ENCODE measurements around the gene UNC93B1. TPM values are rescaled to one million over a fixed set of nuclear protein-coding genes. Genes with fewer than 3 reads are reported as not detected.

The UNC93B1 gene
- total and polyA plus RNA-seq, 2 of the 8 experiments (the other 6 are each of a cell fraction or from before 2014, with no cell fraction given), result 18.9 to 34.3 TPM

DNA sequence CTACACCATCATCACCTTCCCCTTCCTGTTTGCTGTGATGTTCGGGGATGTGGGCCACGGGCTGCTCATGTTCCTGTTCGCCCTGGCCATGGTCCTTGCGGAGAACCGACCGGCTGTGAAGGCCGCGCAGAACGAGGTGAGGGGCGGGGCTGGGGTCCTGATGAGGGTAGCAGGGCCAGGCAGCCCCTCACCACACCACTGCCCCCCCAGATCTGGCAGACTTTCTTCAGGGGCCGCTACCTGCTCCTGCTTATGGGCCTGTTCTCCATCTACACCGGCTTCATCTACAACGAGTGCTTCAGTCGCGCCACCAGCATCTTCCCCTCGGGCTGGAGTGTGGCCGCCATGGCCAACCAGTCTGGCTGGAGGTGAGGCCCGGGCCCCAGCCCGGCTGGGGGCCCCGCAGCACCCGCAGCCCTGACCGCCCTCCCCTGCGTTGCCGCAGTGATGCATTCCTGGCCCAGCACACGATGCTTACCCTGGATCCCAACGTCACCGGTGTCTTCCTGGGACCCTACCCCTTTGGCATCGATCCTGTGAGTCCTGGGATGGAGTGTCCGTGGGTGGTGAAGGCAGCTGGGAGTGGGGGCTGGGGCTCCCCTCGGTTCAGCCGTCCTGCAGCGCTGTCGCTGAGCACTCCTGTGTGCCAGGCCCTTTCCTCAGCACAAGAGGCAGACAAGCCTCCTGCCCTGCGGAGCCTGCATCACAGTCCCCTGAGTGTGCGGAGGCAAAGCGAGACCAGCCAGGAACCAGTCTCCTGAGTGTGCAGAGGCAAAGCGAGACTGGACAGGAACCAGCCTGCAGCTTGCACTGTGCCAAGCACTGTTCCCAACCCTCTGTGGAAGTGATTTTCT lies 43.8 kb upstream of the UNC93B1 start (continued):
- TF ChIP-seq SAP30 (IDR thresholded peaks at IDR 0.05; ENCODE audit: insufficient read depth, insufficient replicate concordance, low read length) (no peak), CEBPB (IDR thresholded peaks at IDR 0.05; ENCODE audit: low read depth, low read length) (no peak), SP4 (IDR thresholded peaks at IDR 0.05; ENCODE audit: low read length) (no peak), BRCA1 (IDR thresholded peaks at IDR 0.05; ENCODE audit: low read depth, low read length) (no peak), HDAC2 (IDR thresholded peaks at IDR 0.05; ENCODE audit: borderline replicate concordance in 1 of 2, low read depth in 2 of 2, low read length in 2 of 2) (no peak), POLR2A (IDR thresholded peaks at IDR 0.05; ENCODE audit: control extremely low read depth in 1 of 2, low read depth in 2 of 2, low read length in 2 of 2) (no peak), TAF7 (optimal IDR thresholded peaks at IDR 0.05; ENCODE audit: borderline replicate concordance, low read depth, low read length) (no peak), ASH2L (IDR thresholded peaks at IDR 0.05; ENCODE audit: low read length) (no peak), RBBP5 (IDR thresholded peaks at IDR 0.05; ENCODE audit: borderline replicate concordance, low read depth, low read length) (no peak)
- TF ChIP-seq, protein P1, sequence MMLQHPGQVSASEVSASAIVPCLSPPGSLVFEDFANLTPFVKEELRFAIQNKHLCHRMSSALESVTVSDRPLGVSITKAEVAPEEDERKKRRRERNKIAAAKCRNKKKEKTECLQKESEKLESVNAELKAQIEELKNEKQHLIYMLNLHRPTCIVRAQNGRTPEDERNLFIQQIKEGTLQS (IDR thresholded peaks at IDR 0.05; ENCODE audit: insufficient read depth, low read depth, low read length), result no peak

Measured in H1 (cell line).